K562 treated with DMSO at 1 percent for 4 hours (cell line): ENCODE measurements around the gene BEX1. TPM values are rescaled to one million over a fixed set of nuclear protein-coding genes. Genes with fewer than 3 reads are reported as not detected.

Source experiments
- total RNA-seq: library from RNA; unstranded; fragments of 300-600 nt; gene quantifications from 2 replicates; pipeline ENCODE4 v1.2.3, GENCODE V29; 2022; ENCODE audit not compliant: insufficient read depth

The BEX1 gene
- total RNA-seq, result not detected in 2 replicates

DNA sequence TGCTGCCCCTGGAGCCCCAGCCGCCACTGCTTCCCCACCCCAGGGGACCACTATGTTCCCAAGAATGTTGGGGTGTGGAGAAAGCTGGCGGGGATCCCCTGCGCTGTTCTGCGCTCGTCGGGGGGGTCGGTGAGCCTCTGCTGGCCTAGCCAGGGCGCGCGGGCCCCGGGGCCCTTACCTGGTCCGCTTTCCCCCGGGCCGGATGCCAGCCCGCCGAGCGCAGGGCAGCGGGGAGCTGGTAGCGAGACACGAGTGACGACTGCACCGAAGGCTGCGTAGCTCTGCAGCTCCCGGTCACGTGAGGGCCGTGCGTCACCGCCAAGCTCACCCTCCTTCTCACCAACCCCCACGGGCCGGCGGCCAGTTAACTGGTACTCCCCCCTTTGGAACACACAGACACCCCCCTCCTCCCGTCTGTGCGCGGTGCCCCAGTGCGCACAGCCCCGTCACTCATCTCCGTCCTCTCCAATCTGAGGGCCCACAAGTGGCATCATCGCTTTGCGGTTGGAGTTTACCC is at the start of gene BEX1:
Gene BEX1, minus strand, starts transcription at position 254 of the 517 bp plus-strand sequence. CDS start 897 bp downstream, outside the sequence.

DNA sequence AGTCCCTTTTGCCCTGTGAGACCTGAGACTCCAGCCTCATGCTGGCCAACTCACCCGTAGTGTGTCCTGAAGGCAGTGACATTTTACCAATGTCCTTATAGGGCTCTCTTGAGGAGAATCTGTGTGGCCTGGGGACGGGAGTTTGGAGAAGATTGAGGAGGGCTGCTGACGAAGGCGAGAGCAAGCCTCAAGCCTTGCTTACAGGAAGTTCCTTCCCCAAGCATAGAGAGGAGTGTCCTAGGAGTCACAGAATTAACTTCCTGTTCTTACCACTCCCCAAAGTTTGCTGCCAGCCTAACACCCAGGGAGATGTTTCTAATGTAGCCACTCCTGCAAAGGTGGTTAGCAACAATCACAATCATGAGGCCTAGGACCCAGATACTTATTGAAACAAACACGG is 29.0 kb upstream of the BEX1 start, which contains the start of gene NXF3:
Gene NXF3, minus strand, starts transcription at position 202 of the 400 bp plus-strand sequence. Its CDS starts 120 bp downstream, at position 82.

Other genes with a start within 250 kb of the BEX1 start
- not detected in 2 replicates for gene RAB40AL, start 126.9 kb downstream of the BEX1 start, total RNA-seq
- 1.8 TPM in 1 of 2 replicates, not detected in the other for gene NXF3, start 29.0 kb upstream of the BEX1 start, total RNA-seq
- gene BEX4, start 150.9 kb upstream of the BEX1 start, total RNA-seq, result 84.5 and 88.6 TPM in 2 replicates
- gene TCEAL8, start 191.0 kb upstream of the BEX1 start, total RNA-seq, result 37.9 and 46.2 TPM in 2 replicates
- gene TCEAL5, start 212.6 kb upstream of the BEX1 start, total RNA-seq, result not detected in 2 replicates
- 23.4 and 50.5 TPM in 2 replicates for gene BEX2, start 246.8 kb upstream of the BEX1 start, total RNA-seq